Astrocyte of the spinal cord (primary cell): ENCODE data around the gene ESYT2.
"Not testable (repeated sequence)": the region's sequence is repeated elsewhere in the genome, so short reads cannot be mapped to it uniquely, and the experiment has no call there.

ENCODE experiments used
- DNase-seq: peaks from one replicate; pipeline ENCODE4 v3.0.0; 2011; ENCODE audit warnings: low read depth, low spot score
- H3K4me3 ChIP-seq: 2 replicates; pipeline ENCODE4 v1.5.1; 2011; ENCODE audit warnings: low read depth, mild to moderate bottlenecking, low read length, moderate library complexity
- in situ Hi-C: cut with HindIII; loops from 2 replicates; pipeline ENCODE4 v1.10.0; 2017; ENCODE audit warnings: low sequenced_read_pairs
- TF ChIP-seq, protein P1 (sequence below): IDR thresholded peaks from 2 replicates; pipeline ENCODE4 v1.5.1; 2012; ENCODE audit warnings: low read depth, mild to moderate bottlenecking, low read length, inconsistent platforms

The ESYT2 gene, protein sequence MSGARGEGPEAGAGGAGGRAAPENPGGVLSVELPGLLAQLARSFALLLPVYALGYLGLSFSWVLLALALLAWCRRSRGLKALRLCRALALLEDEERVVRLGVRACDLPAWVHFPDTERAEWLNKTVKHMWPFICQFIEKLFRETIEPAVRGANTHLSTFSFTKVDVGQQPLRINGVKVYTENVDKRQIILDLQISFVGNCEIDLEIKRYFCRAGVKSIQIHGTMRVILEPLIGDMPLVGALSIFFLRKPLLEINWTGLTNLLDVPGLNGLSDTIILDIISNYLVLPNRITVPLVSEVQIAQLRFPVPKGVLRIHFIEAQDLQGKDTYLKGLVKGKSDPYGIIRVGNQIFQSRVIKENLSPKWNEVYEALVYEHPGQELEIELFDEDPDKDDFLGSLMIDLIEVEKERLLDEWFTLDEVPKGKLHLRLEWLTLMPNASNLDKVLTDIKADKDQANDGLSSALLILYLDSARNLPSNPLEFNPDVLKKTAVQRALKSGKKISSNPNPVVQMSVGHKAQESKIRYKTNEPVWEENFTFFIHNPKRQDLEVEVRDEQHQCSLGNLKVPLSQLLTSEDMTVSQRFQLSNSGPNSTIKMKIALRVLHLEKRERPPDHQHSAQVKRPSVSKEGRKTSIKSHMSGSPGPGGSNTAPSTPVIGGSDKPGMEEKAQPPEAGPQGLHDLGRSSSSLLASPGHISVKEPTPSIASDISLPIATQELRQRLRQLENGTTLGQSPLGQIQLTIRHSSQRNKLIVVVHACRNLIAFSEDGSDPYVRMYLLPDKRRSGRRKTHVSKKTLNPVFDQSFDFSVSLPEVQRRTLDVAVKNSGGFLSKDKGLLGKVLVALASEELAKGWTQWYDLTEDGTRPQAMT

DNA sequence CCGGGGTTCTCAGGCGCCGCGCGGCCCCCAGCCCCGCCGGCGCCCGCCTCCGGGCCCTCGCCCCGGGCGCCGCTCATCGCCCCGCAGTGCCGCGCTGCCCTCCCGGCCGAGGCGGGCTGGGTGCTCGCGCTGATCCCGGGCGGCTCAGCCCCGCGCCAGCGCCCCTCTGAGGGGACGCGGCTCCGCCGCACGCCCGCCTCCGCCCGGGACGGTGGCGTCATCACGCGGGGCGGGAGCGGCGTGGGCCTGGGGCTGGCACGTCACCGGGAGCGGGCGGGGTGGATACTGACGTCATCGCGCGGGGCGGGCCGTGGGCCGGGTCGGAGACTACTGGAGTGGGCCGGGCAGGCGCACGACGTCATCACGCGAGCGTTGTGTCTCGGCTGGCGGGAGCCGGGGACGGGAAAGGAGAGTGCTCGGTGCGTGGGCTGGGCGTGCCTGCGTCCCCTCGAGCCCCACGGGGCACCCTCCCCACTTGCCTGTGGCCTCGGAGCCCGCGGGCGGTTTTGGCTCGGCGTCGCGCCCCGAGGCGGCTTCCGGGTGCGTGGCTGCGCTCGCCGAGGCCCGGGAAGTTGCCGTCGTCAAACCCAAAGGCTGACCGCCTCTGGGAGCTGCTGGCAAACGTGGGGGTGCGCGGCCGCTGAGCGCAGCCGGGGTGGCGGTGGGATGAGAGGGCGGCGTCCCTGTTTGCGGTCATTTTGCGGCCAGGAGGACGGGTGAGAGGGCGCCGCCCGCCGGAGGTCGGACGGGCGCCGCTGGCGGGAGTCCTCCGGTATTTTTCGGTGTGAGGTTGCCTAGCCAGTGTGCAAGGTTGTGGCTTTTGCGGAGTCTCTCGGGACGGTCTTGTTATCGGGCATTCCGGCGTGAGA, at the start of gene ESYT2:
Gene ESYT2 (minus strand): TSS at position 168 of the 869 bp plus-strand sequence. CDS start 91 bp downstream, at position 77.
- peak; percentile 97 for DNase-seq
- H3K4me3 ChIP-seq, result peak within 1 kb of the TSS; percentile 74
- in situ Hi-C loops, result no loop called here
- TF ChIP-seq, protein P1, sequence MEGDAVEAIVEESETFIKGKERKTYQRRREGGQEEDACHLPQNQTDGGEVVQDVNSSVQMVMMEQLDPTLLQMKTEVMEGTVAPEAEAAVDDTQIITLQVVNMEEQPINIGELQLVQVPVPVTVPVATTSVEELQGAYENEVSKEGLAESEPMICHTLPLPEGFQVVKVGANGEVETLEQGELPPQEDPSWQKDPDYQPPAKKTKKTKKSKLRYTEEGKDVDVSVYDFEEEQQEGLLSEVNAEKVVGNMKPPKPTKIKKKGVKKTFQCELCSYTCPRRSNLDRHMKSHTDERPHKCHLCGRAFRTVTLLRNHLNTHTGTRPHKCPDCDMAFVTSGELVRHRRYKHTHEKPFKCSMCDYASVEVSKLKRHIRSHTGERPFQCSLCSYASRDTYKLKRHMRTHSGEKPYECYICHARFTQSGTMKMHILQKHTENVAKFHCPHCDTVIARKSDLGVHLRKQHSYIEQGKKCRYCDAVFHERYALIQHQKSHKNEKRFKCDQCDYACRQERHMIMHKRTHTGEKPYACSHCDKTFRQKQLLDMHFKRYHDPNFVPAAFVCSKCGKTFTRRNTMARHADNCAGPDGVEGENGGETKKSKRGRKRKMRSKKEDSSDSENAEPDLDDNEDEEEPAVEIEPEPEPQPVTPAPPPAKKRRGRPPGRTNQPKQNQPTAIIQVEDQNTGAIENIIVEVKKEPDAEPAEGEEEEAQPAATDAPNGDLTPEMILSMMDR, result peak; percentile 20

DNA sequence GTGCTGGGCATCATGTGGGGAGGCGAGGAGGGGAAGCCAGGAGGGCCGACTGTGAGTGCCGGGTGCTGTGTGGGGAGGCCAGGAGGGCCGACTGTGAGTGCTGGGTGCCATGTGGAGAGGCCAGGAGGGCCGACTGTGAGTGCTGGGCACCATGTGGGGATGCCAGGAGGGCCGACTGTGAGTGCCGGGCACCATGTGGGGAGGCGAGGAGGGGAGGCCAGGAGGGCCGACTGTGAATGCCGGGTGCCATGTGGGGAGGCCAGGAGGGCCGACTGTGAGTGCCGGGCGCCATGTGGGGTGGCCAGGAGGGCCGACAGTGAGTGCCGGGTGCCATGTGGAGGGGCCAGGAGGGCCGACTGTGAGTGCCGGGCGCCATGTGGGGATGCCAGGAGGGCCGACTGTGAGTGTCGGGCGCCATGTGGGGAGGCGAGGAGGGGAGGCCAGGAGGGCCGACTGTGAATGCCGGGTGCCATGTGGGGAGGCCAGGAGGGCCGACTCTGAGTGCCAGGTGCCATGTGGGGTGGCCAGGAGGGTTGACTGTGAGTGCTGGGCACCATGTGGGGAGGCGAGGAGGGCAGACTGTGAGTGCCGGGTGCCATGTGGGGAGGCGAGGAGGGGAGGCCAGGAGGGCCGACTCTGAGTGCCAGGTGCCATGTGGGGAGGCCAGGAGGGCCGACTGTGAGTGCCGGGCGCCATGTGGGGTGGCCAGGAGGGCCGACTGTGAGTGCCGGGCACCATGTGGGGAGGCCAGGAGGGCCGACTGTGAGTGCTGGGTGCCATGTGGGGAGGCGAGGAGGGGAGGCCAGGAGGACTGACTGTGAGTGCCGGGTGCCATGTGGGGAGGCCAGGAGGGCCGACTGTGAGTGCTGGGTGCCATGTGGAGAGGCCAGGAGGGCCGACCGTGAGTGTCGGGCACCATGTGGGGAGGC, 49.1 kb upstream of the ESYT2 start:
- H3K4me3 ChIP-seq, in situ Hi-C loops, DNase-seq: not testable (repeated sequence)

DNA sequence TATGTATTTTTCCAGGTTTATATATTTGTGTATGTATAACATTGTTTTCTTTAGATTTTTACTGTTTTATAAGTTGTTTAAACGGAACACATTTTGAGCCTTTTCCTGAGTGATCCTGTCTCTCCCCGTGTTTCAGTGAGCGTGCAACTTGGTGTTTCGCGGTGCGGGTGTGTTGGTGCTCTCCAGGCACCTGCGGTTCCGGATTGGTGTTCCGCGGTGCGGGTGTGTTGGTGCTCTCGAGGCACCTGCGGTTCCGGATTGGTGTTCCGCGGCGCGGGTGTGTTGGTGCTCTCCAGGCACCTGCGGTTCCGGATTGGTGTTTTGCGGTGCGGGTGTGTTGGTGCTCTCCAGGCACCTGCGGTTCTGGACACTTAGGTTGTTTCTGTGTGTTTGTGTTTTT, 47.7 kb upstream of the ESYT2 start:
- in situ Hi-C loops, result no loop called here
- TF ChIP-seq, protein P1, result no peak
- no peak overlapping the region for H3K4me3 ChIP-seq
- no peak for DNase-seq

DNA sequence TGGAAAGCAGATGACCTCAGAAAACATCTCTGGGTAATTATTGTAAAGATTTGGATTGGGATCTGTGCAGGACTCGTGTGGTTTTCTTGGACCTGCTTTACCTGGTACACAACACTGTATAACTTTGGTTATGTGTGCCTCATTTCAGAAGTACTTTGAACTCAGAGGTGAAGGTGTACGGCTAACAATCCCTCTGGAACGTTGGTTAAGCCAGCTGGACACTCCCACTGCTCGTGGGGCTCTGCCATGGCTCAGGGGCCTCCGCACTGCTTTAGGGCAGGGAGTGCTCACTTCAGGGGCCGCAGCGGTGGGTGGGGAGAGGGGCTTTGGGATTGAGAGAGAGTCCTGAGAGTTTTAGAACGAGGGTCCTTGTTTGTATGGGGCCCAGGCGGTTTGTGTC, 40.6 kb upstream of the ESYT2 start:
- H3K4me3 ChIP-seq, result no peak overlapping the region
- TF ChIP-seq, protein P1, result no peak
- no peak for DNase-seq
- in situ Hi-C loops, result no loop called here

DNA sequence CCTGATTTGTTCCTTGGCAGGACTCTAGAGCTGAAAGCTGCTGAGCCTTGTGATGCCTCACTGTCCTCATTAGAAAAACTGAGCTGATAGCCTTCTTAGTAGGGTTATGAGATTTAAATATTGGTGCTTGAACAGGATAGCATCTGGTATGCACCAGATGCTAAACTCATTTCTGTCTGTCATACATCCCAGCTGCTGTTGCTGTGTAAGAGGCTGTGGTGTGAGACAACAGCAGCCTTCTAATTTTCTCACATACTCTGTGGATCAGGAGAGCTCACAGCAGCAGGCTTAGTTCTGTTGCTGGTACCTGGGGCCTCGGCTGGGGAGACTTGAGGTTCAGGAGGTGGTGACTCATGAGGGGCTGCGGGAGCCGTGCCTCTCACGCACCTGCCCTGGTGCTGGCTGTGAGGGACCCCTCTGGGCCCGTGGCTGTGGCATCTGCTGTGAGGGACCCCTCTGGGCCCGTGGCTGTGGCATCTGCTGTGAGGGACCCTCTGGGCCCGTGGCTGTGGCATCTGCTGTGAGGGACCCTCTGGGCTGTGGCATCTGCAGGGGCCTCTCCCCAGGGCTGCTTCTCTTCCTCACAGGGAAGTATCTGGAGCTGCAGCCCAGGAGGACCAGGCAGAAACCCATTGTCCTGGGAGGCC, 39.6 kb upstream of the ESYT2 start:
- no peak overlapping the region for H3K4me3 ChIP-seq
- in situ Hi-C loops, result no loop called here
- TF ChIP-seq, protein P1, result no peak
- no peak for DNase-seq
